NK-92 treated with Interleukin-12 subunit alpha and Interleukin-12 subunit beta, amount 100 ng/mL, for 24 hours (cell line): Measurements from ENCODE around the gene GDAP1L1.
"Not testable (repeated sequence)": the region's sequence is repeated elsewhere in the genome, so short reads cannot be mapped to it uniquely, and the experiment has no call there.

Source experiments
- DNase-seq: peaks from one replicate; lab custom pipeline; 2025; lab: John Stamatoyannopoulos, UW

GDAP1L1 gene

DNA sequence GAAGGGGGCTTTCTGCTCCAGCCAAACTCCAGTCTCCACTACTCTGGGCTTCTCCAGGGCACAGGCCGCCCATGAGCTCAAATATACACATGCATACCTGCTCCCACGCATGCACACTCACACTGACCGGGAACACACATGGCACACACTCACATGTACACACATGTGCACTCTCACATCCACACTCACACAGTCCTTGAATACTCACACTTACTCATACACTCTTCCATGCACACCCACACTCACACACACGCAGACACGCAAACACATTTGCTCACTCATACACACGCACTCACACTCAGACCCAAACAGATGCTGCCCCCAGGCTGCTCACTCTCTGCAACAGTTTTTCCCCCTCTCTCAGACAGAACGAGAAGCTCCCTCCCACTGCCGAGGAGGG is 7.0 kb downstream of the GDAP1L1 start:
- no peak for DNase-seq

DNA sequence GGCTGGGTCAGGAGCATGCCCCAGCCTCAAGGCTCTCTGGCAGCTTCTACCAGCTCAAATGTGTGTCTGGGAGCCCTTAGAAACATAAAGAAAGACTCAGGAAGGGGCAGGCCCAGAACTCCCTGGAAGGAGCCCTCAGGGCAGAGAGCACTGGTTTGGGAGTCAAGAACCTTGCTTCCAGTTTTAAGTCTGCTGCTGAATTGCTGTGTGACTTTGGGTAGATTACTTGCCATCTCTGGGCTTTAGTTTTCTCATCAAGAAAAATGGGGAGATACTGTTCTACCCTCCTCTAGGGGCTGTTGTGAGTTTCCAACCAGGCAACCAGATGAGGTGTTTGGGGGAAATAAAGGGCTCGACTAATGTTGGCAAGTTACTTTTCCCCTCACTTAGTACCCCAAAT is 8.8 kb downstream of the GDAP1L1 start:
- DNase-seq: no peak

DNA sequence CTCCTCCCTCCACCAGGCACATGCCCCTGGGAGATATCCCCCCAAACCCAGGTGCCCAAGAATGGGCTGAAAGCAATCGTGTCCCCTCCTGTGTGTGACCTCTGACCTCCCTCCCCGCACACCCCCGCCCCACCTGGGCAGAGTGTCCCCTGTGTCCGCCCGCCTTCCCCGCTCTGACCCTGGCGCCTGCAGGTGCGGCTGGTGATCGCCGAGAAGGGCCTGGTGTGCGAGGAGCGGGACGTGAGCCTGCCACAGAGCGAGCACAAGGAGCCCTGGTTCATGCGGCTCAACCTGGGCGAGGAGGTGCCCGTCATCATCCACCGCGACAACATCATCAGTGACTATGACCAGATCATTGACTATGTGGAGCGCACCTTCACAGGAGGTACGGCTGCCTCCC is 9.9 kb downstream of the GDAP1L1 start:
- no peak for DNase-seq

DNA sequence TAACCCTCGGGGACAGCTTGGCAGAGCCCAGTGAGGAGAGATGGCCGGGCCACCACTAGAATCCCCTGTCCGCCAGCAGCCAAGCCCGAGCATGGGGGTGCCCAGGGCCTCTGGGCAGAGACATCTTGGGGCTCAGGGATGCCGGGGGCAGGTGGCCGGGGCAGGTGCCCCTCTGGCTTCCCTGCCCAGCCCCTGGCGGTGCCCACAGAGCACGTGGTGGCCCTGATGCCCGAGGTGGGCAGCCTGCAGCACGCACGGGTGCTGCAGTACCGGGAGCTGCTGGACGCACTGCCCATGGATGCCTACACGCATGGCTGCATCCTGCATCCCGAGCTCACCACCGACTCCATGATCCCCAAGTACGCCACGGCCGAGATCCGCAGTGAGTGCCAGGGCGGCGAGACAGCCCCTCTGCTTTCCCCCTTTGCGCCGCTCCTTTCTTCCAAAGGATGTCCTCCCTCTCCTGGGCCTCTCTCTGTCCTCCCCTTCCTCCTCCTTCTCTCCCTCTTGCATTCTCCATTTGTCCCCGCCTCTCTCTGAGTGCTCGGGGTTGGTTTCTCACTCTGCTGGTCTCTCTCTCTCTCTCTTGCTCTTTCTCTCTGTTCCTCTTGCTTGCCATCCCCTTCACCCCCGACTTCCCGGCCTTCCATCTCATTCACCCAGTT is 11.2 kb downstream of the GDAP1L1 start:
- no peak for DNase-seq

DNA sequence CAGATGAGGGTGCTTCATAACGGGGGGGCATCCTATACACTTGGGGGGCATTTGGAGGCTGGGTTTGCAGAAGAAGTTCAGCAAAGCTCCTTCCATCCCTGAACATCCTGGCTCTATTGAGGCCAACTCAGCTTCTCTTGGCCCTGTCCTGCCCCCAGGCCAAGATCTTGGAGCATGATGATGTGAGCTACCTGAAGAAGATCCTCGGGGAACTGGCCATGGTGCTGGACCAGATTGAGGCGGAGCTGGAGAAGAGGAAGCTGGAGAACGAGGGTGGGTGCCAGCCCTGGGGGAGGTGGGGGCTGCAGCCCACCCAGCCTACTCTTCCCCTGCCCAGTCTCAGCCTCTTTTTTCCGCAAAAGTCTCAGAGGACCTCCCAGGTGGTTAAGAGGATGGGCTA is 17.2 kb downstream of the GDAP1L1 start:
- DNase-seq: no peak

DNA sequence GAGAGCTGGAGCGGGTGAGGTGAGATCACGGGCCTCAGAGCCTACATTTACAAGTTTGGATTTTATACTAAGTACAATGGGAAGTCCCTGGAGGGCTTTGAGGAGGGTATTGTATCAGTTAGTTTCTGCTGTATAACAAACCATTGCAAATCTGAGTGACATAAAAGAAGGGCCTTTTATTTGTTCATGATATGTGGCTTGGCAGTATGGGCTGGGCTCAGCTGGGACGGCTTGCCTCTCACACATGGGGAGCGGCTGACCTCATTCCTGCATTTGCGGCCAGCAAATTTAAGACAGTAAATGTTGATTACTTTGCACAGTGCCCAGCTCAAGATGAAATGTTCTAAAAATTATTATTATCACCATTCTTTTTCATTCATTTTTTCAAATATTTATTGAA is 21.7 kb downstream of the GDAP1L1 start:
- no peak for DNase-seq

DNA sequence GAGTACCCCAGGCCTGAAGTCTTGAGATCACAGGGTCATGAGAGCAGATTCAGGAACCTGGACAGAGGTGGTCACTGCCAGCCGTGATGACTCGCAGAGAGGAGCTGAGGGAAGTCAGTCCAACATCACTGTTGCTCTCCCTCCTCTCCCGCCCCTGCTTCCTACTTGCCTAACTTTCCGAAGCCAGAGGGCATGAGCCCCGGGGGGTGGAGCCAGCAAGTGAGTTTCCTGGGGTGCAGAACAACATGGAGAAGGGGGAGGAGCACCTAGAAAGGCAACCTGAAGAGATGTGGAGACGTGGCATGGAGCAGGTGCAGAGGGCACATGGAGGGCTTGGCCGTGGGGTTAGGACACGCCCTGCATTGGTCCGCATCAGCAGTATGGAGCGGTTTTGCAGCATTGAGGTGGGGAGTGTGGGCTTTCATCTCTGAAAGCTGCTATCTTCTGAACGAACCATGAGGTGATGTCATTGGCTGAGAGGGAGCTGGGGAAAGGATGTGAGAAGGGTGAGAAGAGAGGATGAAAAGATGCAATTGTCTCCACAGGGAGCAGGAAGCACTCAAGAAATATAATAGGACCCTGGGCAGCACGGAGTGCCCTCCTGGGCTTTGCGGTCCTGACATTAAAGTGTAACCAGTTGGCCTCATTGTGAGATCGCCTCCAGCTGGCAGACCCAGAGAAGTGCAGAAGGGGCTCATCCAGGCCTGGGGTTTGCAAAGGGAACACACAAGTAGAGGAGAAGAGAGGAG is 25.0 kb downstream of the GDAP1L1 start:
- DNase-seq: no peak

DNA sequence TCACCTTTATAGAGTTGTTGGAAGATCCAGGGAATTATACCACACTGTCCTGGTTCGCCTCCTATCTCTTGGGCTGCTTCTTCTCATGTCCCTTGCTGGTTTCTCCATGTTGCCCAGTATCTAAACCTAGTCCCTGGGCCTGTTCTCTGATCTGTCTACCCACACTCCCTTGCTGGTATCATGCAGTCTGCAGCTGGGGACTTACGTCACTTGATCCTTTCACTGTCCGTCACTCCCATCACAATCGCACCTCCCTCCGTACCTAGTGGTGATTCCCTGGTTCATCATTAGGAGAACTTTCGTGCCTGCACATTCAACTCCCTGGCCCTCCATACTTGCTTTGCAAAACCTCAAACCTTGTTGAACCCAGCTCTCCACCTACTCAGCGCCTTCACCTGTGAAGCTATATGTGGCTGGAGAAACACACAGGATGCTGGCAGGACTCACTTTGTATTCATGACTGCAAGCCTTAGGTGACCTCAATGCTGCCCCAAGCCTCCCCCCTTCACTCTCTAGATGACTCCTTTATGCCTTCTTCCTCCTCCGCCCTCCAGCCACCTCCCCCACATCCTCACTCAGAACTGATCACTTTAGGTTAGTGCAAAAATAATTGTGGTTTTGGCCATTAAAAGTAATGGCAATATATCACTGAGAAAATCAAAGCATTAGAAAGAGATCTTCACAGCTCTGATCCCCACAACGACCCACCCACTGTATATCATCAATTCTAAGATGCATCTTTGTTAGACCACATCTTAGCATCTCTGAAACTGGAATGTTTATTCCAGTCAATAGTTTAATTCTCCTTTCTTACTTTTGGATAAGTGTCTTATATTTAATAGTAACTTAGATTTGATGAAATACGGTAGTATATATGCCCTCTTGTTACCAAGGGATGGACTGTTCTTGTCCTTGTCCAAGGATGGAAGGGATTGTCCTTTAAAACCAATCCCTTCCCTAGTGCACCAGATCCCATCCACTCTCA is 26.4 kb downstream of the GDAP1L1 start:
- no peak for DNase-seq

DNA sequence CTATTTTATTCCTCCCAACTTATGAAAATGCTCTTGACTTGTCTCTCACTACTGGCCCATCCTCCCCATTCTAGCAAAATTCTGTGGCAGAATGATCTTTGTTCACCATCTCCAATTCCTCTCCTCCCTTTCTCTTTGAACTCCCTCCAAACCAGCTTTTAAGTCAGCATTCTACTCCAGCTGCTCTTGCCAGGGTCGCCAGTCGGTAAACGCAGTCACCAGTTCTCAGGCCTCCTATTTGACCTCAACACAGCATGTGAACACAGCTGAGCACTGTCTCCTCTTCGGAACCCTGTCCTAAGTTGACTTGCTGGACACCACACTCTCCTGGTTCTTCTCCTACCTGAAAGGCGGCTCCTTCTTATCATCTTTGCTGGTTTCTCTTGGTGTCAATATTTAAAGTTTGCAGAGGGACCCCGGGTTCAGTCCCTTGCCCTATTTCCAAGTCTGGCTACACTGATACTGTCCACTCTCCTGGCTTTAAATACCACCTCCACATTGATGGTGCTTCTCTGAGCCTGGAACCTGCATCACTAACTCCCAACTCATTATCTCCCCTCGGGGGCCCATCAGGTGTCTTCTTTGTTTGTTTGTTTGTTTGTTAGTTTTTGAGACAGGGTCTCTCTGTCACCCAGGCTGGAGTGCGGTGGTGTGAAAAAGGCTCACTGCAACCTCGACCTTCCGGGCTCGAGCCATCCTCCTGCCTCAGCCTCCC is 27.4 kb downstream of the GDAP1L1 start:
- no peak for DNase-seq

DNA sequence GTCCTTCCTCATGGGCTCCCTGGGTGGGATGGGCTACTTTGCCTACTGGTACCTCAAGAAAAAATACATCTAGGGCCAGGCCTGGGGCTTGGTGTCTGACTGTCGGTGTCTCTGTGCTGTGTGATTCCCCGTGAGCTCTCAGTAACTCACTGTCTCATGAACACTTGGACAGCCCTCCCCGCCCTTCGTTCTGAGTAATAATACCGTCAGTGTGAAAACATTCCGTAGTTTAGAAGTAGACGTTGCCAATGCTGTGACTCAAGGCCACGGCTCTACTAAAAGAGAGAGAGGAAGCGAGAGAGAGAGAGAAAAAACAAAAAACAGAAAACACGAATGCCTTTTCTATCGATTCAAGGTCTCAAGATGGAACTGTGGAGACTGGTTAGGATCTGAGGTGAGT is 32.1 kb downstream of the GDAP1L1 start:
- DNase-seq: no peak

DNA sequence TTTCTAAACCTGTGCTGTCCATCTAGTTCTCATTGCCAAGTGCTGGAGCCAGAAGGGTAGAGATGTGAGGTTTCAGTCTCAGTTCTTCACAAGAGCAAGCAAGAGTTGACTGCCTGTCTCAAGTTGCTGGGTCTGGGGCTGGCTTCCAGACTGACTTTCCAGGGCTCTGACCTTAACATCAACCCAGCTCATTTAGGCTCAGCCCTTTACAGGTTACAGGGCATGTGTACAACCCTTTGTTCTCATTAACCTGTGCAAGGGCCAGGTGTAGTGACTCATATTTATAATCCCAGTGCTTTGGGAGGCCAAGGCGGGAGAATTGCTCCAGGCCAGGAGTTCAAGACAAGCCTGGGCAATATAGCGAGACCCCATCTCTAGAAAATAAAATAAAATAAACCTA is 33.3 kb downstream of the GDAP1L1 start:
- DNase-seq: no peak

DNA sequence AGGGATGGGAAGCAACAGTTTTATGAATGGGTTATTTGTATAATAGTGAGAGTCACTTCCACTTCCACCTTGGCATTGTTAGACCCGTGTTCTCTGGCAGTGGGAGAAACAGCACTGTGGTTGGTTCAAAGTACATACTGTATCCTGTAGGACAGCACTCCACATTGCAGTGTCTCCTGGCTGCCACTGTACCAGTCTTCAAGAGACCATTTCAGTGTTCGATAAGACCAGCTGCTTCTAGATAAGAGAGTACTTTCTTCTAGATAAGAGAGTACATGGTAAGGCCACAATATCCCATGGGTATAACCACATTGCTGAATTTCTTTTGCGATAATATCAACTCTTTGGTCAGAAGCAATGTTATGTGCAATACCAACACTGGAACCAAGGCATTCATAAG is 35.1 kb downstream of the GDAP1L1 start:
- DNase-seq: no peak

DNA sequence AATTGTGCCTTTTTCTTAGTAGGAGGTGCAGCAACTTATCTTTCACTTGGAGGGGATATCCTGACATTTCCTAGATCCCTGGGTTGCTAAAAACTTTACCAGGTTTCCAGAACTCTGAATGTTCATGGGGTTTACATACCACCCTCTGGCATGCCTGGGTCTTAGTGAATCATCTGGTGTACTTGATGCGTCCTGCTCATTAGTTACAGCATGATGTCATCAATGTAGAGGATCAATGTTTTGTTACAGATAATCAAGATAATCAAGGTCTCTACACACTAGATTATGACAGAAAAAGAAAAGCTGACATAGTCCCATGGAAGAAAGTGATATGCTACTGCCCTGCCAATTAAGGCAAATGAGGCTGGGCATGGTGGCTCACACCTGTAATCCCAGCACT is 36.9 kb downstream of the GDAP1L1 start:
- DNase-seq: no peak

DNA sequence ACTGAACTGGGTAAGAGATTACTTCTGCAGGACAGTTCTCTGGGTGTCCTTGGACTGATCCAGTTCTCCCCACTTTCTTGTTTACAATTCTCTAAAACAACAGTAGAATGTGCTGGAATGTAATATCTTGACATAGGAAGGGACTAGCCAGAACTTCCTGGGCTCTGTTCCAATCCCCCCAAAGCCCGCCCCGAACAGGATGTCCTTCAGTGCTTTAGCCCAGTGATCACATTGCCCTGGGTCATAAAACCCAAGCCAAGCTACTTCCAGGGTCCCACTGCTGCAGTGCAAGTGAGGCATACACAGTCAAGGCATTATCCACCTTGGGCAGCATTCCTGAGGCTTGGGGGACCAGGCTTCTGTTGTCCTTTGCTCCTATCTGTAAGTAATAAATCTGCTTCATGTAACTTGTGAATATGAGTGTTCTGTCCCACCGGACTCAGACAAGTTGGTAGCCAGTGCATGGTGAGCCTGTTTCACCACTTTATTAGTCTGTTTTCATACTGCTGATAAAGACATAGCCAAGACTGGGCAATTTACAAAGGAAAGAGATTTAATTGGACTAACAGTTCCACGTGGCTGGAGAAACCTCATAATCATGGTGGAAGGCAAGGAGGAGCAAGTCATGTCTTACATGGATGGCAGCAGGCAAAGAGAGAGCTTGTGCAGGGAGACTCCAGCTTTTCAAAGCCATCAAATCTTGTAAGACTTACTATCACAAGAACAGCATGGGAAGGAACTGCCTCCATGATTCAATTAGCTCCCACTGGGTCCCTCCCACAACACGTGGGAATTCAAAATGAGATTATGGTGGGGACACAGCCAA is 40.4 kb downstream of the GDAP1L1 start:
- DNase-seq: no peak

DNA sequence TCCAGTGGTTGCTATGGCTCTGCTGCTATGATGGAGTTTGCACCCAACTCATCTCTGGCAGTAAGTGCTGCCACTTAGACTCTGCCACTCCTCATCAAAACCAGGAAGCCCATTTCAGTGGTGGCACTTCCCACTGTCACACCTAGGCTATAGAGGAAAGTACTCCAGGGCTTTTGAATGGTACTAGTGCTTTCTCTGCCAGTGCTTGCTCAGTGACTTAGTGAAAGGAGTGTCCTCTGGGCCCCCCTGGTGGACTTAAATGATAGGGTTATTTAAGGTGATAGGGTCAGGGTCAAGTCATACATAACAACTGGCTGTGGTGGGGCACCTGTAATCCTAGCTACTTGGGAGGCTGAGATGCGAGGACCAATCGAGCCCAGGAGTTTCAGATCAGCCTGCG is 41.1 kb downstream of the GDAP1L1 start:
- DNase-seq: no peak

DNA sequence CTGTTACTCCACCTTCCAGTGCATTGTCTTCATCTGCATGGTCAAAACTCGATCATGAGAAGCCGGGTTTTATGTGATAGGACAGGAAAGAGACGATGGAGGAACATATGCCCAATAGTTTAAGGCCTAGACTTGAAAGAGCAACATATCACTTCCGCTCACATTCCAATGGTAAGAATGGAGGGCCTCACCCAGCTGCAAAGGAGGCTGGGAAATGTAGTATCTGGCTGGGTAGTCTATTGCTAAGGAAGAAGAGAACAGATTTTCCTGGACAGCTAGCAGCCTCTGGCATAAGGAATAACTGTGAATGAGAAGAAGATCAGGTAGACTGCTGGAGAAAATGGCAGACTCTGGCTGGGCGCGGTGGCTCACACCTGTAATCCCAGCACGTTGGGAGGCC is 44.6 kb downstream of the GDAP1L1 start:
- no peak for DNase-seq

DNA sequence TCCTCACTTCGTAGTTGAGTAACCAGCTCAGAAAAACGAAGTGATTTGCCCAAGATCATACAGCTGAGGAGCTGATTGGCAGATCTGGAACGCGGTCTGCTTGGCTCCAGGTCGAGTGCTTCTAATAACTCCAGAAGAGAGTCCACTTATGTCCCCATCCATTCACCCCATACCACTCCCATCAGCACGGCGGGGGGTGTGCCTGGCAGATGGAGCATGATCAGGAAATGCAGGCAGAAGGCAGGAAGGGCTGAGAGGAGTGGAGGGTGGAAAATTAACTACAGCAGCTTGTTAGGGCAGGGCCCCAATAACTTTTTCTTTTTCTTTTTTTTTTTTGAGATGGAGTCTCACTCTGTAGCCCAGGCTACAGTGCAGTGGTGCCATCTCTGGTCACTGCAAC is 48.9 kb downstream of the GDAP1L1 start:
- DNase-seq: no peak

DNA sequence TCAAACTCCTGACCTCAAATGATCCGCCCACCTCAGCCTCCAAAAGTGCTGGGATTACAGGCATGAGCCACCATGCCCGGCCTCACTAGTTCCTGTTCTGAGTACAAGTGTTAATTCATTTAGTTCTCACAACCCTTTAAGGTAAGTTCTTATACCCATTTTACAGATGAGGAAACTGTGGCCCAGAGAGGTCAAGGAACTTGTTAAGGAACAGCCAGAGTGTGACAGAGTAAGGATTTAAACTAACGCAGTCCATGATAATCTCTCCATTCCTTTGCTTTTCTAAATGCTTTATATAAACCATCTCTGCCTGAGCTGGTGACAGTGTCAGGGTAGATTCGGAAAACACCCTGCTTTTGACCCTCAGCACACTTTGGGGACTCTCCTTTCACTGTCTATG is 50.6 kb downstream of the GDAP1L1 start:
- DNase-seq: no peak

DNA sequence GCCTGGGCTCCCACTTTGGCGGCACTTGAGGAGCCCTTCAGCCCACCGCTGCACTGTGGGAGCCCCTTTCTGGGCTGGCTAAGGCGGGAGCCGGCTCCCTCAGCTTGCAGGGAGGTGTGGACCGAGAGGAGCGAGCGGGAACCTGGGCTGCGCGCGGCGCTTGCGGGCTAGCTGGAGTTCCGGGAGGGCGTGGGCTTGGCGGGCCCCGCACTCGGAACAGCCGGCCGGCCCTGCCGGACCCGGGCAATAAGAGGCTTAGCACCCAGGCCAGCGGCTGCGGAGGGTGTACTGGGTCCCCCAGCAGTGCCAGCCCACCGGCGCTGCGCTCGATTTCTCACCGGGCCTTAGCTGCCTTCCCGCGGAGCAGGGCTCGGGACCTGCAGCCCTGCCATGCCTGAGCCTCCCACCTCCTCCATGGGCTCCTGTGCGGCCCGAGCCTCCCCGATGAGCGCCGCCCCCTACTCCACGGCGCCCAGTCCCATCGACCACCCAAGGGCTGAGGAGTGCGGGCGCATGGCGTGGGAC is 52.0 kb downstream of the GDAP1L1 start:
- DNase-seq: not testable (repeated sequence)

DNA sequence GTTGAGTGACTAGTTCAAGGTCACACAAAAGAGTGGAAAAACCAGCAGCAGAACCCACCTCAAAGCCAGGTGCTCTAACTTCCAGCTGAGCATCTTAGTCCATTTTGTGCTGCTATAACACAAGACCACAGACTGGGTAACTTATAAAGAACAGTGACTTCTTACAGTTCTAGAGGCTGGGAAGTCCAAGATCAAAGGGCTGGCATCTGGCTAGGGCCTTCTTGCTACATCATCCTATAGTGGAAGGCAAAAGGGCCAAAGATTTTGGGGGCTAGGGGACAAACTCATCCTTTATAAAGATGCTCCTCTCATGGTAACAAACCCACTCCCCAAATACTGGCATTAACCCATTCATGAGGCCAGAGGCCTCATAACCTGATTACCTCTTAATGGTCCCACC is 54.2 kb downstream of the GDAP1L1 start:
- no peak for DNase-seq
